ENCODE measurements around the gene MAPT. TPM values are rescaled to one million over a fixed set of nuclear protein-coding genes. Genes with fewer than 3 reads are reported as not detected.

MAPT gene
- total and polyA plus RNA-seq, 2 of the 4 experiments (the other 2 are of a cell fraction): 0.18 to 0.19 TPM

DNA sequence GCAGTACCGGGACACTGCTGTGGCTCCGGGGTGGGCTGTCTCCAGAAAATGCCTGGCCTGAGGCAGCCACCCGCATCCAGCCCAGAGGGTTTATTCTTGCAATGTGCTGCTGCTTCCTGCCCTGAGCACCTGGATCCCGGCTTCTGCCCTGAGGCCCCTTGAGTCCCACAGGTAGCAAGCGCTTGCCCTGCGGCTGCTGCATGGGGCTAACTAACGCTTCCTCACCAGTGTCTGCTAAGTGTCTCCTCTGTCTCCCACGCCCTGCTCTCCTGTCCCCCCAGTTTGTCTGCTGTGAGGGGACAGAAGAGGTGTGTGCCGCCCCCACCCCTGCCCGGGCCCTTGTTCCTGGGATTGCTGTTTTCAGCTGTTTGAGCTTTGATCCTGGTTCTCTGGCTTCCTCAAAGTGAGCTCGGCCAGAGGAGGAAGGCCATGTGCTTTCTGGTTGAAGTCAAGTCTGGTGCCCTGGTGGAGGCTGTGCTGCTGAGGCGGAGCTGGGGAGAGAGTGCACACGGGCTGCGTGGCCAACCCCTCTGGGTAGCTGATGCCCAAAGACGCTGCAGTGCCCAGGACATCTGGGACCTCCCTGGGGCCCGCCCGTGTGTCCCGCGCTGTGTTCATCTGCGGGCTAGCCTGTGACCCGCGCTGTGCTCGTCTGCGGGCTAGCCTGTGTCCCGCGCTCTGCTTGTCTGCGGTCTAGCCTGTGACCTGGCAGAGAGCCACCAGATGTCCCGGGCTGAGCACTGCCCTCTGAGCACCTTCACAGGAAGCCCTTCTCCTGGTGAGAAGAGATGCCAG, 117.6 kb downstream of the MAPT start:
- DNase-seq: no peak
- ATAC-seq (ENCODE audit: low read depth): no peak
- Histone ChIP-seq H2BK20ac (ENCODE audit: low read depth, low read length) (no peak overlapping the region), H3K18ac (ENCODE audit: low read depth, low read length) (no peak overlapping the region), H3K27ac (ENCODE audit: insufficient read depth, low read length) (no peak overlapping the region), H2AK5ac (ENCODE audit: low read depth, low read length) (no peak overlapping the region), H4K8ac (ENCODE audit: low read depth in 2 of 2, low read length in 2 of 2) (no peak overlapping the region), H4K91ac (ENCODE audit: insufficient read depth, low read depth, low read length) (no peak overlapping the region), H3K14ac (replicated peaks; ENCODE audit: low read depth, low read length) (no peak overlapping the region), H3K27me3 (ENCODE audit: control insufficient read depth, insufficient read depth, low read length) (peaks cover 5% of the 10 kb centered on the region), H2BK120ac (ENCODE audit: low read depth, low read length) (no peak overlapping the region), H2BK15ac (ENCODE audit: low read depth, low read length) (no peak overlapping the region), H3K4me3 (ENCODE audit: insufficient read depth, low read depth, low read length) (no peak overlapping the region), H3K9ac (ENCODE audit: low read depth, low read length) (no peak overlapping the region), H2BK5ac (ENCODE audit: low read depth, low read length, poor library complexity, severe bottlenecking) (no peak overlapping the region), H3K4me1 (ENCODE audit: control insufficient read depth, insufficient read depth, low read length) (peaks cover 7% of the 10 kb centered on the region), H3K36me3 (ENCODE audit: control insufficient read depth, insufficient read depth, low read length) (no peaks in the 10 kb centered on the region), H3K23ac (ENCODE audit: low read depth, low read length) (no peak overlapping the region), H3K56ac (ENCODE audit: extremely low read depth, insufficient read depth, low read length) (no peak overlapping the region), H3K4ac (ENCODE audit: low read depth, low read length) (no peak overlapping the region), H2AFZ (replicated peaks; ENCODE audit: low read length, poor library complexity) (no peak overlapping the region), H3K9me1 (ENCODE audit: insufficient read depth, low read length) (peaks cover 3% of the 10 kb centered on the region), H3K4me2 (ENCODE audit: low read depth, low read length) (no peak overlapping the region), H2AK9ac (replicated peaks; ENCODE audit: low read depth, low read length, poor library complexity) (no peak overlapping the region), H4K20me1 (ENCODE audit: insufficient read depth, low read length) (no peaks in the 10 kb centered on the region), H3K79me1 (ENCODE audit: low read depth in 1 of 2, low read length in 2 of 2) (no peaks in the 10 kb centered on the region), H3K9me3 (ENCODE audit: control insufficient read depth, insufficient read depth, low read length) (no peaks in the 10 kb centered on the region), H4K5ac (ENCODE audit: low read depth, low read length) (no peak overlapping the region)
- dilution Hi-C loops (cut with HindIII; ENCODE audit: low sequenced_read_pairs, unreplicated experiment) (no loop called here), intact Hi-C loops (cut with micrococcal nuclease) (no loop called here), in situ Hi-C loops (cut with MboI; ENCODE audit: low sequenced_read_pairs) (no loop called here)
- ChIA-PET CTCF (interaction anchor here (0.6 kb wide), 1 partner anchor 861 kb away, joined by 4 read pairs; no protein-coding TSS in a partner anchor), POLR2A (ENCODE audit: unreplicated experiment) (no interaction called here)
- no TSS peak for BruUV-seq (replicated peaks)
- 85% methylated on average over 13 of the region's 28 CpGs; no CpG with 5 or more reads in 1 of the 2 experiments for WGBS, 2 experiments (ENCODE audit: extremely low coverage in 2 of 2, insufficient read length in 1 of 2)
- TF ChIP-seq NFE2L2 (IDR thresholded peaks at IDR 0.05; ENCODE audit: low read depth, low read length): no peak
- TF ChIP-seq, protein P1, sequence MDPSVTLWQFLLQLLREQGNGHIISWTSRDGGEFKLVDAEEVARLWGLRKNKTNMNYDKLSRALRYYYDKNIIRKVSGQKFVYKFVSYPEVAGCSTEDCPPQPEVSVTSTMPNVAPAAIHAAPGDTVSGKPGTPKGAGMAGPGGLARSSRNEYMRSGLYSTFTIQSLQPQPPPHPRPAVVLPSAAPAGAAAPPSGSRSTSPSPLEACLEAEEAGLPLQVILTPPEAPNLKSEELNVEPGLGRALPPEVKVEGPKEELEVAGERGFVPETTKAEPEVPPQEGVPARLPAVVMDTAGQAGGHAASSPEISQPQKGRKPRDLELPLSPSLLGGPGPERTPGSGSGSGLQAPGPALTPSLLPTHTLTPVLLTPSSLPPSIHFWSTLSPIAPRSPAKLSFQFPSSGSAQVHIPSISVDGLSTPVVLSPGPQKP (IDR thresholded peaks at IDR 0.05; ENCODE audit: borderline replicate concordance, low read depth, low read length): no peak
- no peak for TF ChIP-seq MAZ (IDR thresholded peaks at IDR 0.05; ENCODE audit: borderline replicate concordance, low read depth, low read length)
- TF ChIP-seq CEBPB (IDR thresholded peaks at IDR 0.05; ENCODE audit: low read depth, low read length): no peak
- TF ChIP-seq, protein P2, sequence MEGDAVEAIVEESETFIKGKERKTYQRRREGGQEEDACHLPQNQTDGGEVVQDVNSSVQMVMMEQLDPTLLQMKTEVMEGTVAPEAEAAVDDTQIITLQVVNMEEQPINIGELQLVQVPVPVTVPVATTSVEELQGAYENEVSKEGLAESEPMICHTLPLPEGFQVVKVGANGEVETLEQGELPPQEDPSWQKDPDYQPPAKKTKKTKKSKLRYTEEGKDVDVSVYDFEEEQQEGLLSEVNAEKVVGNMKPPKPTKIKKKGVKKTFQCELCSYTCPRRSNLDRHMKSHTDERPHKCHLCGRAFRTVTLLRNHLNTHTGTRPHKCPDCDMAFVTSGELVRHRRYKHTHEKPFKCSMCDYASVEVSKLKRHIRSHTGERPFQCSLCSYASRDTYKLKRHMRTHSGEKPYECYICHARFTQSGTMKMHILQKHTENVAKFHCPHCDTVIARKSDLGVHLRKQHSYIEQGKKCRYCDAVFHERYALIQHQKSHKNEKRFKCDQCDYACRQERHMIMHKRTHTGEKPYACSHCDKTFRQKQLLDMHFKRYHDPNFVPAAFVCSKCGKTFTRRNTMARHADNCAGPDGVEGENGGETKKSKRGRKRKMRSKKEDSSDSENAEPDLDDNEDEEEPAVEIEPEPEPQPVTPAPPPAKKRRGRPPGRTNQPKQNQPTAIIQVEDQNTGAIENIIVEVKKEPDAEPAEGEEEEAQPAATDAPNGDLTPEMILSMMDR (conservative IDR thresholded peaks at IDR 0.05; ENCODE audit: low read depth, low read length): no peak
- TF ChIP-seq RCOR1 (IDR thresholded peaks at IDR 0.05; ENCODE audit: insufficient replicate concordance, low read length): no peak
- TF ChIP-seq FOS (IDR thresholded peaks at IDR 0.05; ENCODE audit: low read depth, low read length): no peak
- TF ChIP-seq SMC3 (IDR thresholded peaks at IDR 0.05; ENCODE audit: low read depth, low read length): no peak
- no peak for TF ChIP-seq BHLHE40 (IDR thresholded peaks at IDR 0.05; ENCODE audit: low read depth, low read length)
- TF ChIP-seq, protein P3, sequence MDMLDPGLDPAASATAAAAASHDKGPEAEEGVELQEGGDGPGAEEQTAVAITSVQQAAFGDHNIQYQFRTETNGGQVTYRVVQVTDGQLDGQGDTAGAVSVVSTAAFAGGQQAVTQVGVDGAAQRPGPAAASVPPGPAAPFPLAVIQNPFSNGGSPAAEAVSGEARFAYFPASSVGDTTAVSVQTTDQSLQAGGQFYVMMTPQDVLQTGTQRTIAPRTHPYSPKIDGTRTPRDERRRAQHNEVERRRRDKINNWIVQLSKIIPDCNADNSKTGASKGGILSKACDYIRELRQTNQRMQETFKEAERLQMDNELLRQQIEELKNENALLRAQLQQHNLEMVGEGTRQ (IDR thresholded peaks at IDR 0.05; ENCODE audit: low read depth, low read length): no peak
- TF ChIP-seq RFX5 (IDR thresholded peaks at IDR 0.05; ENCODE audit: low read depth, low read length): no peak
- TF ChIP-seq MAFK (IDR thresholded peaks at IDR 0.05; ENCODE audit: low read depth, low read length): no peak
- TF ChIP-seq MXI1 (IDR thresholded peaks at IDR 0.05; ENCODE audit: borderline replicate concordance, low read depth, low read length): no peak
- no peak for TF ChIP-seq CHD1 (IDR thresholded peaks at IDR 0.05; ENCODE audit: low read depth, low read length)
- no peak for TF ChIP-seq RAD21 (IDR thresholded peaks at IDR 0.05; ENCODE audit: low read length)

All from IMR-90 (cell line).